HEK293 (cell line): Measurements from ENCODE around the gene ANKS6.

Experiments
- CTCF ChIA-PET: fragments of 350-600 bp; formaldehyde crosslinking; extraction: SDS; loops from one replicate; lab custom pipeline; 2021; ENCODE audit warnings: antibody characterized with exemption; lab: Yijun Ruan, JAX
- POLR2A ChIA-PET: fragments of 300-600 bp; formaldehyde crosslinking; extraction: SDS; loops from one replicate; lab custom pipeline; 2020; ENCODE audit warnings: antibody characterized with exemption, inconsistent platforms; lab: Yijun Ruan, JAX
- H3K27ac ChIP-seq: fragments of 200-500 bp; sonication (Bioruptor generic); 2 replicates; pipeline ENCODE4 v1.5.1; 2014; ENCODE audit warnings: low read depth, low read length, control low read depth, inconsistent platforms; ENCODE audit errors: extremely low read depth
- H3K36me3 ChIP-seq, 2 experiments: fragments of 200-500 bp in 1 of 2; sonication (Bioruptor generic) in 1 of 2; 1 replicate in 1 of 2; 2 replicates in 1 of 2; pipeline ENCODE4 v1.5.1; 2014 to 2017; ENCODE audit warnings: inconsistent platforms in 2 of 2, low read length in 2 of 2; ENCODE audit not compliant: control insufficient read depth in 2 of 2, insufficient read depth in 1 of 2
- H3K4me1 ChIP-seq: fragments of 200-500 bp; sonication (Bioruptor generic); 2 replicates; pipeline ENCODE4 v1.5.1; 2014; ENCODE audit warnings: mild to moderate bottlenecking, low read length, inconsistent platforms; ENCODE audit not compliant: control insufficient read depth, insufficient read depth
- H3K4me3 ChIP-seq: 2 replicates; pipeline ENCODE4 v1.5.1; 2011; ENCODE audit warnings: low read depth, mild to moderate bottlenecking, control low read depth, low read length, moderate library complexity
- H3K9me3 ChIP-seq: fragments of 200-500 bp; sonication (Bioruptor generic); 2 replicates; pipeline ENCODE4 v1.5.1; 2014; ENCODE audit warnings: low read depth, low read length, inconsistent platforms; ENCODE audit not compliant: control insufficient read depth, insufficient read depth
- KLF1 ChIP-seq: fragments of 450-650 bp; formaldehyde crosslinking; IDR thresholded peaks from 2 replicates; pipeline ENCODE4 v1.5.1; 2016; ENCODE audit warnings: missing biosample characterization, missing genetic modification characterization
- KLF7 ChIP-seq: fragments of 450-650 bp; formaldehyde crosslinking; IDR thresholded peaks from 2 replicates; pipeline ENCODE4 v1.5.1; 2016; ENCODE audit warnings: missing biosample characterization, missing genetic modification characterization, borderline replicate concordance
- MZF1 ChIP-seq: fragments of 450-650 bp; formaldehyde crosslinking; IDR thresholded peaks from 2 replicates; pipeline ENCODE4 v1.5.1; 2017; ENCODE audit warnings: missing biosample characterization, missing genetic modification characterization, borderline replicate concordance
- PRDM6 ChIP-seq: fragments of 450-650 bp; formaldehyde crosslinking; IDR thresholded peaks from 2 replicates; pipeline ENCODE4 v1.5.1; 2017; ENCODE audit warnings: missing biosample characterization, missing genetic modification characterization
- ZFP69B ChIP-seq: fragments of 450-650 bp; formaldehyde crosslinking; IDR thresholded peaks from 2 replicates; pipeline ENCODE4 v1.5.1; 2016; ENCODE audit warnings: missing biosample characterization, missing genetic modification characterization
- ZIC2 ChIP-seq: fragments of 450-650 bp; formaldehyde crosslinking; IDR thresholded peaks from 2 replicates; pipeline ENCODE4 v1.5.1; 2016; ENCODE audit warnings: missing biosample characterization, missing genetic modification characterization
- ZNF133 ChIP-seq: fragments of 450-650 bp; formaldehyde crosslinking; IDR thresholded peaks from 2 replicates; pipeline ENCODE4 v1.5.1; 2016; ENCODE audit warnings: missing biosample characterization, missing genetic modification characterization
- ZNF140 ChIP-seq: fragments of 450-650 bp; formaldehyde crosslinking; IDR thresholded peaks from 2 replicates; pipeline ENCODE4 v1.5.1; 2016; ENCODE audit warnings: missing biosample characterization, missing genetic modification characterization
- ZNF155 ChIP-seq: fragments of 450-650 bp; formaldehyde crosslinking; IDR thresholded peaks from 2 replicates; pipeline ENCODE4 v1.5.1; 2016; ENCODE audit warnings: missing biosample characterization, missing genetic modification characterization
- ZNF274 ChIP-seq, 2 experiments: fragments of 200-500 bp in 1 of 2; fragments of 450-650 bp in 1 of 2; sonication (Bioruptor generic) in 1 of 2; formaldehyde crosslinking in 1 of 2; IDR thresholded peaks; 2 replicates each; pipeline versions ENCODE4 v1.5.1 to v1.6.1; 2014 to 2016; ENCODE audit warnings: borderline replicate concordance in 1 of 2, inconsistent platforms in 1 of 2, low read length in 1 of 2, missing biosample characterization in 1 of 2, missing genetic modification characterization in 1 of 2
- ZNF350 ChIP-seq: fragments of 450-650 bp; formaldehyde crosslinking; IDR thresholded peaks from 2 replicates; pipeline ENCODE4 v1.5.0; 2017; ENCODE audit warnings: missing biosample characterization, mild to moderate bottlenecking, missing genetic modification characterization
- ZNF48 ChIP-seq: fragments of 450-650 bp; formaldehyde crosslinking; IDR thresholded peaks from 2 replicates; pipeline ENCODE4 v1.5.1; 2016; ENCODE audit warnings: missing biosample characterization, missing genetic modification characterization
- ZNF488 ChIP-seq: fragments of 450-650 bp; formaldehyde crosslinking; IDR thresholded peaks from 2 replicates; pipeline ENCODE4 v1.5.1; 2016; ENCODE audit warnings: missing biosample characterization, missing genetic modification characterization
- ZNF501 ChIP-seq: fragments of 450-650 bp; formaldehyde crosslinking; IDR thresholded peaks from 2 replicates; pipeline ENCODE4 v1.5.1; 2016; ENCODE audit warnings: missing biosample characterization, missing genetic modification characterization
- ZNF600 ChIP-seq: fragments of 450-650 bp; formaldehyde crosslinking; IDR thresholded peaks from 2 replicates; pipeline ENCODE4 v1.5.1; 2016; ENCODE audit warnings: missing biosample characterization, missing genetic modification characterization
- ZNF623 ChIP-seq: fragments of 450-650 bp; formaldehyde crosslinking; IDR thresholded peaks from 2 replicates; pipeline ENCODE4 v1.5.1; 2016; ENCODE audit warnings: missing biosample characterization, missing genetic modification characterization
- ZNF626 ChIP-seq: fragments of 450-650 bp; sonication (Bioruptor Pico); formaldehyde crosslinking; IDR thresholded peaks from 2 replicates; pipeline ENCODE4 v1.5.1; 2018; ENCODE audit warnings: missing biosample characterization, missing genetic modification characterization, inconsistent platforms
- ZNF629 ChIP-seq: fragments of 450-650 bp; formaldehyde crosslinking; IDR thresholded peaks from 2 replicates; pipeline ENCODE4 v1.5.1; 2017; ENCODE audit warnings: missing biosample characterization, missing genetic modification characterization
- ZNF645 ChIP-seq: fragments of 450-650 bp; formaldehyde crosslinking; IDR thresholded peaks from 2 replicates; pipeline ENCODE4; 2016; ENCODE audit warnings: missing biosample characterization, missing genetic modification characterization
- ZNF701 ChIP-seq: fragments of 450-650 bp; formaldehyde crosslinking; IDR thresholded peaks from 2 replicates; pipeline ENCODE4 v1.5.1; 2016; ENCODE audit warnings: missing biosample characterization, missing genetic modification characterization
- ZNF747 ChIP-seq: fragments of 450-650 bp; formaldehyde crosslinking; IDR thresholded peaks from 2 replicates; pipeline ENCODE4 v1.5.1; 2016; ENCODE audit warnings: missing biosample characterization, missing genetic modification characterization
- ZNF792 ChIP-seq: fragments of 450-650 bp; formaldehyde crosslinking; IDR thresholded peaks from 2 replicates; pipeline ENCODE4 v1.5.1; 2016; ENCODE audit warnings: missing biosample characterization, missing genetic modification characterization
- ZNF837 ChIP-seq: fragments of 450-650 bp; formaldehyde crosslinking; IDR thresholded peaks from 2 replicates; pipeline ENCODE4 v1.5.1; 2016; ENCODE audit warnings: missing biosample characterization, missing genetic modification characterization

ANKS6 gene

GRCh38 chr9:98767915-98768314 lies 28.4 kb downstream of the ANKS6 start:
- no peak overlapping the region for H3K4me3 ChIP-seq
- H3K4me1 ChIP-seq: no peaks in the 10 kb centered on the region
- ChIA-PET POLR2A (no interaction called here), CTCF (interaction anchor here (3.9 kb wide), 1 partner anchor 7 kb away, joined by 57 read pairs; no protein-coding TSS in a partner anchor)
- H3K9me3 ChIP-seq: no peaks in the 10 kb centered on the region
- TF ChIP-seq ZNF350 (tag by site-specific recombination) (no peak), ZNF133 (tag by site-specific recombination) (no peak), ZNF600 (tag by site-specific recombination) (no peak), KLF7 (tag by site-specific recombination) (no peak), ZNF140 (tag by site-specific recombination) (no peak), ZNF629 (tag by site-specific recombination) (no peak), ZIC2 (tag by site-specific recombination) (no peak), ZNF645 (no peak), ZNF488 (tag by site-specific recombination) (no peak), ZNF701 (no peak), MZF1 (no peak), ZNF623 (no peak), ZNF792 (no peak), ZNF501 (tag by site-specific recombination) (no peak), ZNF48 (tag by site-specific recombination) (no peak), ZFP69B (tag by site-specific recombination) (no peak), ZNF626 (tag by site-specific recombination) (no peak), ZNF274 (IDR thresholded peaks at IDR 0.05; ENCODE audit: low read length) (no peak), ZNF274 (tag by site-specific recombination; IDR thresholded peaks at IDR 0.05; ENCODE audit: borderline replicate concordance) (no peak), PRDM6 (tag by site-specific recombination) (no peak)
- H3K27ac ChIP-seq: no peak overlapping the region
- peaks cover 11 to 80% of the 10 kb centered on the region in 2 experiments for H3K36me3 ChIP-seq

- Histone ChIP-seq H3K27ac (no peak overlapping the region), H3K36me3 (peaks cover 11 to 77% of the 10 kb centered on the region in 2 experiments), H3K9me3 (no peaks in the 10 kb centered on the region), H3K4me3 (no peak overlapping the region), H3K4me1 (no peaks in the 10 kb centered on the region)
- CTCF ChIA-PET: interaction anchor here (0.6 to 3.9 kb wide), 2 partner anchors 8 to 57 kb away, joined by 3 to 57 read pairs; no protein-coding TSS in a partner anchor
- TF ChIP-seq ZNF747 (tag by site-specific recombination) (no peak), ZNF155 (tag by site-specific recombination) (no peak), ZNF837 (tag by site-specific recombination) (no peak), KLF1 (tag by site-specific recombination) (no peak)
- POLR2A ChIA-PET: interaction anchor here (1.0 kb wide), 1 partner anchor 79 kb away, joined by 6 read pairs; no protein-coding TSS in a partner anchor
Measured at GRCh38 chr9:98767196-98767595, 29.2 kb downstream of the ANKS6 start.
